ENCODE data around the gene GJD4.

Gene GJD4

DNA sequence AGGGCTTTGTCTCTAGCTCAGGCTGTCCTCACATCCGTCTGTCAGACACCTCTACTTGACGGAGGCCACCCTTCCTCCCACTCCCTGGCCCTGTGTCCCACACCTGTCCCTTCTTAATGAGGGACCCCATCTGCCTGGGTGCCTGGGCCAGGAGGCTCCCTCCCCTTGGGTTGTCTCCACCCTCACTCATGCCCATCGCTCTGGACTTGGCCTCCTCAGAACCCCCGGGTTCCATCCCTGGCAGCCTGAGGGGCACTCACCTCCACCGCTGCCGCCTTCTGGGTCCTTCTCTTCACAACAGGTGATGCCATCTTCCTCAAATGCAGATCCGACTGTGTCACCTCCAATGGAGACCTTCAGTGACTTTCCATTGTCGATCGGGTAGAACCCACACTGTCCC lies 20.2 kb upstream of the GJD4 start:
- DNase-seq (ENCODE audit: low read depth in 2 of 2) = no peak
- H3K4me3 ChIP-seq (replicated peaks in 1 of 2; ENCODE audit: low read depth in 2 of 2, low read length in 2 of 2) = no peak overlapping the region
- TF ChIP-seq, protein P1, sequence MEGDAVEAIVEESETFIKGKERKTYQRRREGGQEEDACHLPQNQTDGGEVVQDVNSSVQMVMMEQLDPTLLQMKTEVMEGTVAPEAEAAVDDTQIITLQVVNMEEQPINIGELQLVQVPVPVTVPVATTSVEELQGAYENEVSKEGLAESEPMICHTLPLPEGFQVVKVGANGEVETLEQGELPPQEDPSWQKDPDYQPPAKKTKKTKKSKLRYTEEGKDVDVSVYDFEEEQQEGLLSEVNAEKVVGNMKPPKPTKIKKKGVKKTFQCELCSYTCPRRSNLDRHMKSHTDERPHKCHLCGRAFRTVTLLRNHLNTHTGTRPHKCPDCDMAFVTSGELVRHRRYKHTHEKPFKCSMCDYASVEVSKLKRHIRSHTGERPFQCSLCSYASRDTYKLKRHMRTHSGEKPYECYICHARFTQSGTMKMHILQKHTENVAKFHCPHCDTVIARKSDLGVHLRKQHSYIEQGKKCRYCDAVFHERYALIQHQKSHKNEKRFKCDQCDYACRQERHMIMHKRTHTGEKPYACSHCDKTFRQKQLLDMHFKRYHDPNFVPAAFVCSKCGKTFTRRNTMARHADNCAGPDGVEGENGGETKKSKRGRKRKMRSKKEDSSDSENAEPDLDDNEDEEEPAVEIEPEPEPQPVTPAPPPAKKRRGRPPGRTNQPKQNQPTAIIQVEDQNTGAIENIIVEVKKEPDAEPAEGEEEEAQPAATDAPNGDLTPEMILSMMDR (IDR thresholded peaks at IDR 0.05; ENCODE audit: low read depth, low read length) = no peak

GRCh38 chr10:35585356-35585755 lies 19.8 kb upstream of the GJD4 start:
- TF ChIP-seq, protein P1 (IDR thresholded peaks at IDR 0.05; ENCODE audit: low read depth, low read length) = no peak
- DNase-seq (ENCODE audit: low read depth in 2 of 2) = no peak
- no peak overlapping the region for H3K4me3 ChIP-seq (replicated peaks in 1 of 2; ENCODE audit: low read depth in 2 of 2, low read length in 2 of 2)

DNA sequence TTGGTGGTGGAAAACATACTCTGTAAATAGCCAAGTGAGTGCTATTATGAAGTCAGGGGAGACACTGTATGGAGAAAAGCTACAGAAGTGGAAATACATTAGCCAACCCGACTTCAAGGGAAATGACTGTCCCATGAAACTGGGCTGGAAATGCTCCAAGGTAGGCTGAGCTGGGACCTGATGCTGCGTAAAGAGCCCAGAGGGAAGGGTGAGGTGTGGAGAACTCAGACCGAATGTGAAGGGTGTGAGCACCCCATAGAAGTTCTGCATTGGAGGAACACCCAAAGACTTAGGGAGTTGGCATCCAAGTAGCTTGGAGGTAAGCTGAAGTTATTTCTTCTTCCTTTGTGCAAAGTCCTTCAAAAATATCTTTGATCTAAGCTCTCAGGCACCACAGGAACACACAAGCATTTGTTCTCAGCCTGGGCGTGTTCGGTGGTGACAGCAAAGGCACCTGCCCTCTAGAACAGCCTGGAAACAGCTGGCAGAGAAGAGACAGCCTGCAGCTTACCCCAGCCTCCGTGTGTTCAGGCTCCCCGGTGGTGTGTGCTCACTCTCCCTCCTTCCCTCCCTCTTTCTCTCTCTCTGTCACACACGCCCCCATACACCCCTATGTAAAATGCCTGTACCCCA lies 19.1 kb upstream of the GJD4 start:
- TF ChIP-seq, protein P1 (IDR thresholded peaks at IDR 0.05; ENCODE audit: low read depth, low read length) = no peak
- DNase-seq (ENCODE audit: low read depth in 2 of 2) = no peak
- no peak overlapping the region for H3K4me3 ChIP-seq (replicated peaks in 1 of 2; ENCODE audit: low read depth in 2 of 2, low read length in 2 of 2)

GRCh38 chr10:35588836-35589235 lies 16.3 kb upstream of the GJD4 start:
- no peak for DNase-seq (ENCODE audit: low read depth in 2 of 2)
- TF ChIP-seq, protein P1 (IDR thresholded peaks at IDR 0.05; ENCODE audit: low read depth, low read length) = no peak
- no peak overlapping the region for H3K4me3 ChIP-seq (replicated peaks in 1 of 2; ENCODE audit: low read depth in 2 of 2, low read length in 2 of 2)

GRCh38 chr10:35592441-35592840 lies 12.7 kb upstream of the GJD4 start:
- no peak for DNase-seq (ENCODE audit: low read depth in 2 of 2)
- TF ChIP-seq, protein P1 (IDR thresholded peaks at IDR 0.05; ENCODE audit: low read depth, low read length) = no peak
- H3K4me3 ChIP-seq (replicated peaks in 1 of 2; ENCODE audit: low read depth in 2 of 2, low read length in 2 of 2) = no peak overlapping the region

DNA sequence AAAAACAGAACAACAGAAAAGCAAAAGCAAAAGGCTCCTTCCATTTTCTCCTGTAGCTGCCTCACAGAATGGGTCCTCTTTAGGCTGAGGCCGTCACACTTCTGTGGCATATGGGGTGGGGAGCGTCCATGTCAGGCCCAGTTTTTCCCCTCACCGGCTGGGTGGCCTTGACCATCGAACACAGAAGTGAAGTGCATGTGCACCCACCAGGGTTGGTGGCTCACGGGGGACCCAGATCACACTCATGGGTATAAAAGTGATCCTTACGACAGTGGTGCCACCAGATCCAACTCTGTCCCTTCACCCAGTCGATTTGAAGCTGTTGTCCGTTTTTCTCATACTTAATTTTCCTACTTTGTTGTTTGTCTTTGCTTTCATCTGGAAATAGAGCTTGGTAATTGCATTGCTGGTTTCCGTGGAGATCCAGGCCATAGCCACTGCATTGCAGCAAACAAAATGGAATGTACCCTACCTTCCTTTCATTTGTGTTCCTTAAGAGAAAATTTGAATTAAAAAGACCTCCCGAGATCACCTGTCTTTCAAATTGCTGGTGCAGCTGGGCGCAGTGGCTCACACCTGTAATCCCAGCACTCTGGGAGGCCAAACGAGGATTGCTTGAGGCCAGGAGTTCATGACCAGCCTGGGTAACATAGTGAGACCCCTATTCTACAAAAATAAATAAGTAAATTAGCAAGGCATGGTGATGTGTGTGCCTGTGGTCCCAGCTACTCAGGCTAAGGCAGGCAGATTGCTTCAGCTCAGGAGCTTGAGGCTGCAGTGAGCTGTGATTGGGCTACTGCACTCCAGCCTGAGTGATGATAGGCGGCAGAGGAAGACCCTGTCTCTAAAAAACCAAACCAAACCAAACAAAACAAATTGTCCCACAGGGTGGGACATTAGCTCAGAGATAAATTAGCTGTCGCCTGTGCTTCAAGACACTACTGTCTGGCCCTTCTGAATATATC lies 10.7 kb upstream of the GJD4 start:
- no peak for DNase-seq (ENCODE audit: low read depth in 2 of 2)
- H3K4me3 ChIP-seq (replicated peaks in 1 of 2; ENCODE audit: low read depth in 2 of 2, low read length in 2 of 2) = no peak overlapping the region
- TF ChIP-seq, protein P1 (IDR thresholded peaks at IDR 0.05; ENCODE audit: low read depth, low read length) = no peak

Data from cardiac fibroblast (primary cell).